ENCODE data around the gene ABCA3. TPM values are rescaled to one million over a fixed set of nuclear protein-coding genes. Genes with fewer than 3 reads are reported as not detected.
"Not testable (repeated sequence)": the region's sequence is repeated elsewhere in the genome, so short reads cannot be mapped to it uniquely, and the experiment has no call there.

ABCA3 gene
- total and polyA plus RNA-seq, 2 donors (not counting 1 experiment from before 2014, with no cell fraction given): 1.7 to 6.1 TPM

- Histone ChIP-seq H3K27ac (ENCODE audit: insufficient read depth, low read length) (peak within 1 kb of the TSS; percentile 99), H3K36me3 (ENCODE audit: control insufficient read depth, insufficient read depth, low read length) (peaks cover 5% of the 10 kb centered on the region), H3K79me2 (ENCODE audit: control insufficient read depth, insufficient read depth, low read length) (peaks cover 63% of the 10 kb centered on the region), H3K4me2 (ENCODE audit: extremely low read depth, insufficient read depth, low read length) (peak within 1 kb of the TSS; percentile 79), H3K4me3 (replicated peaks in 1 of 4; ENCODE audit: control extremely low read depth in 1 of 4, insufficient read depth in 1 of 4, low read depth in 3 of 4, low read length in 4 of 4) (peak within 1 kb of the TSS; percentile 71 to 89 (median 83)), H3K4me1 (ENCODE audit: control insufficient read depth, extremely low read depth, insufficient read depth, low read length) (peaks cover 7% of the 10 kb centered on the region), H3K9ac (ENCODE audit: insufficient read depth, low read length) (peak within 1 kb of the TSS; percentile 92), H4K20me1 (ENCODE audit: control insufficient read depth, extremely low read depth, insufficient read depth, low read length) (peaks cover 5% of the 10 kb centered on the region), H2AFZ (ENCODE audit: low read length) (peak within 1 kb of the TSS; percentile 99), H3K27me3 (ENCODE audit: control insufficient read depth, insufficient read depth, low read length) (no peaks in the 10 kb centered on the region), H3K9me3 (ENCODE audit: control insufficient read depth, insufficient read depth, low read depth, low read length) (no peaks in the 10 kb centered on the region)
- no peak for TF ChIP-seq EZH2 (IDR thresholded peaks at IDR 0.05; ENCODE audit: low read length, missing control alignments)
- TF ChIP-seq CTCF (conservative IDR thresholded peaks at IDR 0.05 in 1 of 2, IDR thresholded peaks at IDR 0.05 in 1 of 2; ENCODE audit: low read depth in 1 of 2, low read length in 2 of 2): no peak
- DNase-seq (ENCODE audit: low read depth in 2 of 2): peak; percentile 94 to 96
These were observed 72.4 kb downstream of the ABCA3 start, which contains the start of gene RNPS1 for GRCh38 chr16:2267913-2268666. Gene RNPS1 (minus strand): TSS chr16:2268126. CDS start chr16:2264643, 3,483 bp downstream.

DNA sequence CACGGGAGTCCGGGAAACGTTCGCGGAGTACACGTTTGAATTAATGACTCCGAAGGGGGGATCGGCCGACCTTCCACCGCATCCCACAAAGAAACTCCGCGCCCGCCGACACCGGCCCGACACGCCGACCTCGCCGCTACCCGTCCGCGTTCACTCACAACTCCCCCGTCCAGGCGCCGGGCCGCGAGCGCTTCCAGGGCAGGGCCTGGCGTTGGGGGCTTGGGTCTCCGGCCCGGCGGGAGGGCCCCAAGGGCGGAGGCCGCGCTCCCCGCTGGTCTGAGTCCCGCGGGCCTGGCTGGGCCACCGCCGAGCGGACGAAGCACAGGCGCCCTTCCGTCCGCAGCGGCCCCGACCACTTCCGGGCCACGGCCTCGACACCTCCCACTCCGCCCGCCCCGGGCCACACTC is 73.0 kb downstream of the ABCA3 start:
- Histone ChIP-seq H3K4me2 (ENCODE audit: extremely low read depth, insufficient read depth, low read length) (peak overlapping the region; percentile 72), H2AFZ (ENCODE audit: low read length) (peak overlapping the region; percentile 73), H3K4me3 (replicated peaks in 1 of 4; ENCODE audit: control extremely low read depth in 1 of 4, insufficient read depth in 1 of 4, low read depth in 3 of 4, low read length in 4 of 4) (peak overlapping the region; percentile 71 to 89 (median 83)), H3K79me2 (ENCODE audit: control insufficient read depth, insufficient read depth, low read length) (peaks cover 69% of the 10 kb centered on the region), H3K27ac (ENCODE audit: insufficient read depth, low read length) (peak overlapping the region; percentile 99), H3K9ac (ENCODE audit: insufficient read depth, low read length) (peak overlapping the region; percentile 92)
- not testable (repeated sequence) for H3K4me1 ChIP-seq (ENCODE audit: control insufficient read depth, extremely low read depth, insufficient read depth, low read length); H3K9me3 ChIP-seq (ENCODE audit: control insufficient read depth, insufficient read depth, low read depth, low read length); DNase-seq (ENCODE audit: low read depth in 2 of 2); H3K27me3 ChIP-seq (ENCODE audit: control insufficient read depth, insufficient read depth, low read length); H3K36me3 ChIP-seq (ENCODE audit: control insufficient read depth, insufficient read depth, low read length); H4K20me1 ChIP-seq (ENCODE audit: control insufficient read depth, extremely low read depth, insufficient read depth, low read length)

DNA sequence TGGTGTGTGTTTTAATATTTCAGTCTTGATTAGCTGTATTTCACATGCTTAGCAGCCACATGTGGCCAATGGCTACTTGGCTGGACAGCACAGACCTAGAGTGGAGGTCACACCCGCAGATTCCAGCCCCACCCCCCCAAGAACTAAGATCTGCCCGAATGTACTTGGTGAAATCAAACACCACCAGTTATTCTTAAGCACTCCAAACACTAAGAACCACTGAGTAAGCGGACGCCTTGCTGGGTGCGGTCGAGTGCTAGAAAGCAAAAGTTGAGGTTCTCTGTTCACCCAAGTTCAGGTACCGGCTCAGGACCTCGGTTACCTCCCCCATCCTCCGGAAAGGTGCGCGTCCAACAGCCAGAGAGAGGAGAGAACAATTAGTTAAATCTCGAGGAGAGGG is 73.6 kb downstream of the ABCA3 start:
- H3K9me3 ChIP-seq (ENCODE audit: control insufficient read depth, insufficient read depth, low read depth, low read length); H4K20me1 ChIP-seq (ENCODE audit: control insufficient read depth, extremely low read depth, insufficient read depth, low read length); H2AFZ ChIP-seq (ENCODE audit: low read length); H3K27me3 ChIP-seq (ENCODE audit: control insufficient read depth, insufficient read depth, low read length); H3K4me1 ChIP-seq (ENCODE audit: control insufficient read depth, extremely low read depth, insufficient read depth, low read length): not testable (repeated sequence)
- Histone ChIP-seq H3K27ac (ENCODE audit: insufficient read depth, low read length) (peak overlapping the region; percentile 99), H3K79me2 (ENCODE audit: control insufficient read depth, insufficient read depth, low read length) (peaks cover 74% of the 10 kb centered on the region), H3K4me2 (ENCODE audit: extremely low read depth, insufficient read depth, low read length) (peak overlapping the region; percentile 72), H3K36me3 (ENCODE audit: control insufficient read depth, insufficient read depth, low read length) (peaks cover 11% of the 10 kb centered on the region), H3K4me3 (replicated peaks in 1 of 4; ENCODE audit: control extremely low read depth in 1 of 4, insufficient read depth in 1 of 4, low read depth in 3 of 4, low read length in 4 of 4) (peak overlapping the region; percentile 71 to 89 (median 83)), H3K9ac (ENCODE audit: insufficient read depth, low read length) (peak overlapping the region; percentile 92)
- peak; percentile 30 to 45 for DNase-seq (ENCODE audit: low read depth in 2 of 2)

- H3K4me1 ChIP-seq (ENCODE audit: control insufficient read depth, extremely low read depth, insufficient read depth, low read length); DNase-seq (ENCODE audit: low read depth in 2 of 2); H3K4me3 ChIP-seq (replicated peaks in 1 of 4; ENCODE audit: control extremely low read depth in 1 of 4, insufficient read depth in 1 of 4, low read depth in 3 of 4, low read length in 4 of 4); H3K9me3 ChIP-seq (ENCODE audit: control insufficient read depth, insufficient read depth, low read depth, low read length); H4K20me1 ChIP-seq (ENCODE audit: control insufficient read depth, extremely low read depth, insufficient read depth, low read length); H3K4me2 ChIP-seq (ENCODE audit: extremely low read depth, insufficient read depth, low read length); H3K27me3 ChIP-seq (ENCODE audit: control insufficient read depth, insufficient read depth, low read length); H3K27ac ChIP-seq (ENCODE audit: insufficient read depth, low read length); H3K9ac ChIP-seq (ENCODE audit: insufficient read depth, low read length); H2AFZ ChIP-seq (ENCODE audit: low read length): not testable (repeated sequence)
- H3K36me3 ChIP-seq (ENCODE audit: control insufficient read depth, insufficient read depth, low read length): peaks cover 17% of the 10 kb centered on the region
- H3K79me2 ChIP-seq (ENCODE audit: control insufficient read depth, insufficient read depth, low read length): peaks cover 63% of the 10 kb centered on the region
These were observed 77.5 kb downstream of the ABCA3 start for GRCh38 chr16:2263026-2263425.

All from fibroblast of lung (primary cell).